NCI-H82 treated with DMSO at 0.1 percent for 48 hours (cell line): ENCODE measurements around the gene ASPN.

Experiments
- DNase-seq: peaks from one replicate; lab custom pipeline; 2025; ENCODE audit not compliant: unreplicated experiment; lab: John Stamatoyannopoulos, UW

ASPN gene

DNA sequence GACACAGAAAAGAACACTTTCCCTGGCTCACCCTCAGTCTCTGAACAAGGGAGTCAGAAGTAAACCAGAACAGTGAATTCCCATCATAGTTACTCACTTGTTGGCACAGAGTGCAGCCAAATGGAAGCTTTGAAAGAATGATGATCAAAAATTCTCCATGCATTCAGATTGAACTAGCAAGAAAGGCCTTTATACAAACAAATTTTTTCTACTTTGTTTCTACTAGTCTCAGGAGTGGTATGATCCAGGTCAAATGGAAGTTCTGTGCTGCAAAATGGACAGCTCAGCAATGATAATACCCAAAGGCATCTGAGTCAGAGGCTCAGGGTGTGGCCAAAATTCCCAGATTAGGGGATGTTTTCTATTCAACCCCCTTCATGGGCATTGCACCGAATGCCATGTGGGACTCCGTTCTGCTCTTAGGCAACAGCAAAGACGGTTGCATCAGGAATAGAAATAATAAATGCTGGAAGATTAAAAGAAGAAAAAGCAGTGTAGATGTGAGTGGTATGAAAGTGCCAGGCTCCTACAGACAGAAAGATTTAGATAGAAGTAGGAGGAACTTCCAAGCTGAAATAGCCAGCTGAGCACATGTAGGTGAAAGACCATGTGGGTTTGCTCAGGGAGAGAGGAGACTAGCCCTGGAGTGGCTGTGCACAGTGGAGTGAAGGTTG lies 24.0 kb upstream of the ASPN start:
- no peak for DNase-seq

DNA sequence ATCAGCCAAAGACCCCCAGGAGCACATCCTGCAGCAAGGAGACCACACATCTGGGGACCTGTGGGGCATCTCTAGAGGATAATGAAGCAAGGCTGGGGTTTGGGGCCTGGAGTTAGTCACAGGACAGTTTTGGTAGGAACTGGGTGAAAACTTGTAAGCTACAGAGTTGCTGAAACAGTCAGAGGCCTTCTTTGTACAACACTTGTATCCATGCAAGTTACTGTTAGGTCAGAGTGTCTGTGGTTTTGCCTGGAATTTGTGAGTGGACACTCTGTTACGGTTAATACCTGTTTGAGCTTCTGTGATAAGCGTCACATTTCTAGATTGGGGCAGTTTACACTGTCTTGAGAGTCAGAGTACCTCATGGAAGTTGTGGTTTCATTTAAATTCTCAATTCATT lies 22.6 kb upstream of the ASPN start:
- DNase-seq: no peak

DNA sequence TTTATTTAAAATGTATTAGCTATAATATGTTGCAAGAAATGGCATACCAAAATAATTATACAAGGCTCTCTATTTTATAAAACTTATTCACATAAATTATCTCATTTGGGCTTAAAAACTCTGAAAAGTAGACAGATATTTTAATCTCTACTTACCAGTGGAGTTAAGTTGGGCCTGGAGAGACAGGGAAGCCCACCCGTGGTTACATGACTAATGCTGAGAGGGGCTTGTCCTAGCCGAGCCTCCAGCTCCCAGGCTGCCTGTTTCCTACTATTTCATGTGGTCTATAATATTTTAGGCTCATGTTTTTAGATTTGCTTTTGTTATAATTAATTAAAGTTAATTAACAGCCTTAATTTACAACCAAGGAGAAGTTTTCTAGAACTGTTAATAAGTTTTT lies 20.9 kb upstream of the ASPN start:
- no peak for DNase-seq

DNA sequence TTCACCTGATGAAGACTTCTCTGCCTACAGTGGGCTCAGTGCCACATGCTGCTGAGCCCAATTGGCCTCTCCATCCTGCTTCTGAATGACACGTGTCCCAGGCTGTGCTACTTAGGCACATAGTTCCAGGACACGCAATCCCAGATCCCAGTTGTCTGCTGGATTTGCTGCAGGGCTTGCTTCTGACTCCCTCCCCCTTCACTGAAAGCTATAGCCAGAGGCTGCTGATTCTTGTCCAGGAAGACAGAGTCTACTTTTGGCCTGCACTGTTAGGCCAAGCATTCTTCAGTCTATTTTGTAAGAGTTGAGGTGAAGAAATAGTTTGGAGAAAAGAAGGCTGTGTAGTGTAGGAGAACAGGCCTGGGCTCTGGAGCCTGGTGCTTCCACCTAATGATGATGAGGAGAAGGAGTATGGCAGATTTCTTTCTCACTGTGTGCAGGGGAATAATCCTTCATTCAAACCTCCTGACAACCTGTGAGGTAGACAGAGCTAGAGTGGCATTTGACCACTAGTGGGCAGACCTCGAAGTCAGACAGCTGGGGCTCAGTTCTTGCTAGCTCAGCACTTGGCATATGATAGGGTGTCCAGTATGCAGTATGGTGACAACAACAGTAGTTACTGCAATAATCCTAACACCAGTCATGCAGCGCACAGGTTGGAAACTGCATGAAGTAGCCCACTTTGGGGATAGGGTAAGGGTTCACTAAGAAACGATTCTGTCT lies 19.5 kb upstream of the ASPN start:
- DNase-seq: no peak

DNA sequence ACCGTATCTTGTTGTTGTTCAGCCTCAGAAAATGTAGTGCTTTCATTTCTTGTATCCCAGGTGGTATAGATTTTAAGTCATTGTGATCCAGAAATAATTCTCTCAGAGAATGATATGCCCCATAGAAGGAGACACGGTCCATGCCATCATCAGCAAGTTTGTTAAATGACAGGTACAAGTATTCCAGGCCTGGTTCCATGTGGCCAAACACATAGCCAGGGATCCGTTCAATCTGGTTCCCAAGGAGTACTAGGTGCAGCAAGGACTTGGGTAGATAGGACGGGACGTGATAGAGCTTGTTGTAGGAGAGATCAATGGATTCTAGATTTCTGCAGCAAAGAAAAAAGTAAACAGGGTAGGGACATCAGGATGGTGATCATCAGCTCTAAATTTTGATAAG lies 18.4 kb upstream of the ASPN start:
- DNase-seq: no peak

DNA sequence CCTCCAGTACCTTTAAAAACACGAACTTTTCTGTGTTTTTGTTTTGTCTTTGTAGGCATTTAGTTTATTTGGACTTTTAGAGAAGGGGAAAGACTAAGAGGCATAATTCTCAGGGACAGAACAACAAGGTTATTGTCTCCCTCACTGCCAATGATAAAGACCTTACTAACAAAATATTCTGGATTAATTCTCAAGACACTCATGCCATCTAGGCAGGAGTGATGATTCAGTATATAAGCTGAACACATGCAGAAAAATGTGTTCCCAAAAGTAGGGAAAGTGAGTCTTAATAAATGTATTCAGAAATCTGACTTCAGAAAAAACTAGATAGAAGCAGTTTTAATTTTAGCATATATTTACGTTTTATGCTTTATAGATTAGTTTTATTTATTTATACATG lies 17.4 kb upstream of the ASPN start:
- no peak for DNase-seq

DNA sequence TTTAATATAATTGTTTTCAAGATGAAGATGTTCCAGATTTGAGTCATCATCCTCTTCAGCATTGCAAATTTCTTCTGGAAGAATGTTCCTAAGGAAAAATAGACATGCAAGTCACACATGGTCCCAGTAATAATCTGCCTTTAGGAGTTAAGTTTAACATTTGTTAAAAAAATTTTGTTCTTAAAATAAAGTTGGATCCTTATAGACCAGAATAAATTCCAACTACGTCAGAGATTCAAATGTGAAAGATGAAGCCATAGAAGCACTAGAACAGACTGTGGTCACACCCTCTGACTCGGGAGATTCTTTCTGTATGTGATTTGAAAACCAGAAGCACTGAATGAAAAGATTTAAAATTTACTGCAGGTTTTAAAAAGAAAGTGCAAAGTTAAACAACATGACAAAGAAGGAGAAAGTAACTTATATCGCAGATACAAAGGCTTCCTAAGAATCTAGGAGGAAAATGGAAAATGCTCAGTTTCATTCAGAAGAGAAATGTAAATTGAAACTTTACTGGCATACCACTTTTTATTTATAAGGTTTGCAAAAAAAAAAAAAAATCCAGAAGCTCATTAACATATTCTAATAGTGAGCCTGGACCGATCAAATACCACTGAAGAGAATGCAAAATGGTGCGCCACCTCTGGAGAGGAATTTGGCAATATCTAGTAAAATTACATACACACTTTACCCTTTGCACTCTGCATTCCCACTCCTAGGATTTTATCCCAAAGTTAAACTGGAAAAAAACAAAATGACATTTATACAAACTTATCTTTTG lies 14.3 kb upstream of the ASPN start:
- no peak for DNase-seq

DNA sequence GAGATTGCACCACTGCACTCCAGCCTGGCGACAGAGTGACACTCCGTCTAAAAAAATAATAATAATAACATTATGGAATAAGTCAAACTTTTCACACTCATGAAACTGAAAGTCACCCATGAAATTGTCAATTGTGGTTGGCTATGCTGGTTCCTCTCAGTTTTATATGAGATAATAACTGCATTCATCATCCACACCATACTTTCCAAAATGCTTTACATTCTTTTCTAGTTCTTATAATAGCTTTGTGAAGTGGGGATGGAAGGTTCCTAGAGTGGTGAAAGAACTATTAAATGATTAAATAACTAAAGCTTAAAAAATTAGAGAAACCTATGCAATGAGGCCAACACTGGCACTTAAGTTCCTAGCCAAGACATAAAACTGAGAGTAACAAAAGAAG lies 12.6 kb upstream of the ASPN start:
- DNase-seq: no peak

DNA sequence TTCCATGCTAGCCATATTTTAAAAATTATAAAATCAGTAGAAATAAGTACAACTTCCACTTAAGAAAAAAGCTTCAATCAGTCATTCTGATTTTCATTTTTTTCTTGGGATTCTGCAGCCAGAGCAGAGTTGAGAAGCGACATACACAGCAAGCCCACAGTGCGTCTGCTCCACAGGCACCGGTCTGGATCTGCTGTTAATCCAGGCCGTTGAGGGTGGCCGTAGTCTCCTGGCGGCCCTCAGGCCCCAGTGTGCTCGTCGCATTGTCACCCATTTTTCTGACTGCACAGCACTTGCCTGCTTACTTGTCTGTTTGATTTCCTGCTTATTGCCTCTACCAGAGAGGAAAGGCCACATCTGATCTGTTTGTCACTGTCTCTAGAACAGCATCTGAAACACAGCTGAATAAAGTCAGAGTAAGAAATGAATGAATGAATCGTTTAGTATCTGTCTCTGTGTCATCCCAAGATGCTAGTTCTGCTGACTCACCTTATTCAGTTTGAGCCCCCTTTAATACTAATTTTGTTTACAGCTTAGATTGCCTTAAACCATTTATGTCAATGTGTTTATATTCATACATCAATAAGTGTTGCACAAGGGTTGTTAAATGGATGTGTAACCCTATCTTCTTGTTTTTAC lies 11.6 kb upstream of the ASPN start:
- DNase-seq: no peak

DNA sequence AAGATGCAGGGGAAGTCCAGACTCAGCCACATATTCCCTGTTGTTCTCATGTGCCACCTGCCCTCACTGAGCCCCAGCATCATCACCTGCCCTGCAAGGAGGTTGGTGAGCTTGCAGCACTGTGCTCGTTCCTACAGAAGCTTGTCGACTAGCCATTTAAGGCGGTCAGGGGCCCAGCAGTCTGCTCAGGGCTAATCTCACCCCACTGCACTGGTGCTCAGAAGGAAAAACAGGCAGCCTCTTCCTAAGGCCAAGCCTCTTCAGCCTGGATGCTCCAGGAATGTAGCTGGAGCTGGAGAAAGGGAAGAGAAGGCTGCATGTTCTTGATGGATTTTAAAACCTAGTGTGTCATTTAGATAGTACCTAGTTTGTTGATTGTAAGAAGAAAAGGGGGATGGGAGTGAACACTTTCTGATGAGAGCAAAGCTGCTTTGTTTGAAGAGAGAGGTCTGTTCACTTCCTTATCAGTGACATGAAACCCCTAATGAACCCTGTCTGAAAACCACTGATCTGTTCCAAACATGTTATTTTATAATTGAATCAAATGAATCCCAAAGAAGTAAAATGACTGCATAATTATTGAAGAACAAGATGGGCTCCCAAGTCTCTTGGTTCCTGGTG lies 10.6 kb upstream of the ASPN start:
- no peak for DNase-seq

DNA sequence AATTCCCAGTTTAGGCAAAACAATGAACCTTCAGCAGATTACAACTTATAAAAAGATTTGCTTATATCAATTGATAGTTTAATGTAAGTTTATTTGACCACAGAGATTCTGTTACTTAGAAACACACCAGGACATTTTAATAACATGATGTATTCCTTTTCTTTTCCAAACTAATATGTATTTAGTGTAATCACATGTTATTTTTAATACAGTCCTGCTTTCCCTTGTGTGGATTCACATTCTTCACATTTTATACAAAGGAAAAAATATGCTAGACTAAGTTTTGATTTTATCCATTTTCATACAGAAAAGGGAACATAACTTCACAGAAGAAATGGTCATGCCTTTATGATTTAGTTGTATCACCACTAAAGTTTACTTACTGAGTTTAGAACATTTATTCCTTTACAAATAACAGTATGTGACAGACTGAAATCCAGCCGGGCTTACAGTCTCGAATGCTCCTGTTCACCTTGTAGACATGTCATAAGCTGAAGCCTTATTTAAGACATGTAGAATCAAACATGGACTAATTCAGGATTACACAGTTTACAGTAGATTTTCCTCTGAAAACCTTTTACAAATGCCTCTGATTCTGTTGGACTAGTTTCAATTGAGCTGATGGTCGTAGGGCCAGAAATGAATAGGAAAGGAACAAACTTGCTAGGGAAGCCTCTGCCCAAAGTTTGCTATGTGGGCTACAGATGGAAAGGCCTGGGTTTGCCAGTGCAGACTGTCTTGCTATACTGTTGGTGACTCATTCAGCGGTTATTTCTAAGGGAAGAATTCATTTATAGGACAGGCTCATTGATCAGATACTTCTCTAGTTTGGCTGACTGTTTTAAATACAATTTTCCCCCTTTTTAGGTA lies 6.6 kb upstream of the ASPN start:
- DNase-seq: no peak

DNA sequence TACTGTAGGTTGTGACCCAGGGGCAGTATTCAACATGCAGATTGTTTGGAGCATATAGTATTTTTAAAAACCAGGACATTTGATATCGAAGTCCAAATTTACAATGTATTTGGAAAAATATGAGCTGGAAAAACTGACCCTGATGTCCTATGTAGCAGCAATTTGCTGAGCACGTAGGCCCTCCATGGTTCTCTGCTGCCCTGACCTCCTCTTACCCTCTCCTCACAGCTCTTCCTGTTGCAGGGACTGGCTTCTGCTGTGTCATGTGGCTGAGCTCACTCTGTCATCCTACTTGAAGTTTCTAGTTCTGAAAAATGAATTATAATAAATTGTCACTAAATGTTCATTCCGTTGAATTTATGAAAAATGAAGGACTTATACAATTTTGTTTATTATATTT lies 4.1 kb upstream of the ASPN start:
- no peak for DNase-seq

DNA sequence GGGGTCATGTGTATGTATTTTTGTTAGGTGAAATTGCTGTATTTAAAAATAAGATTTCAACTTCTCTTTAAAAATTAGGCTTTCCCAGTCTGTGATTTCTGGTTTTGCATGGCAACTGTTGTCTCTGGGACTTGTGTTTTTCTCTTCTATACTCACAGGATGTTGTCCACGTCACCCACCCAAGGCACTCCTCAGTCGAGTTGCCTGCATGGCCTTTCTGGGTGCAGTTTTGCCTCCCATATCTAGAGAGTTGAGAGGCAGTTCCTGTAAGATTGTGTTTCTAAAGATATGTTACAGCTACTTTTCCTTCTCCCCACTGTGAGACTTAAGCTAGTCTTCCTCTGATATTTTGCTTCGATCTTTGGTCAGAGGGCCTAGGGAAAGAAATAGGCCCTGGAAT lies 2.3 kb upstream of the ASPN start:
- no peak for DNase-seq

DNA sequence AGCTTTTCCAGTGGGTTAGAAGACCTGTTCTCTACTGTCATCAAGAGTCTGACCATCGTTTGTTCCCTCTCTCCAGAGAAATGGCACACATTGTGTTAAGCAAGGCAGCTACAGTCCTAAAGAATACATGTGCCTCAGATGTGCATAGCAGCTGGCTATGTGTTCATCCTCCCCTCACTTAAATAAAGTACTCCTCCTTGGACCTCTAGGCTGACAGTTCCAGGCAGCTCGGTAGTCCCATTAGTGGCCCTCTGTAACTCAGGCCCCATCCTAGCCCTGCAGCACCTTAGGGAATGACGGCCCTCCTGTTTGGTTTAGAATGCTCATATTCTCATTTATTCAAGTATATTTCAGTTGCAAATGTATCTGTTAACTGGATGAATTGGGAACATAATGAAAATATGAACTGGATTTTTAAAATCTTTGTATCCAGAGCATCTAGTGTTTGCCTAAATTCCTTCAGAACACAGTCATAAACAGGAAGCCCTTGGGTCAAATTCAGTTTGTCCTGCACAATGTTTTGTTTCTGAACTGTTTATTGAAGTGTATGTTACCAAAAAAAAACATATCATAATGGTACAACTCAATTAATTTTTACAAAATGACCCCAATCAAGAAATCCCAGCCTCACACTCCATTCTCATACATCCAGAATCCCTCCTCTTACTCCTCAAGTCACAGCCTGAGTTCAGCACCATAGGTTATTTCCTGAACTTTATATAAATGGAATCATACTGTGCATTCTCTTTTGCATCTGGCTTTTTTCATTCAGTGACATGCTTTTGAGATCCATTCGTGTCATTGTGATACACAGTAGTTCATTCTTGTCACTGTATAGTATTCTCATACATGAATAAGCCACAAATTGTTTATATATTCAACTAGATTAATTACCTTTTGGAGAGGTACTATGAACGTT lies 1.6 kb upstream of the ASPN start:
- DNase-seq: no peak

DNA sequence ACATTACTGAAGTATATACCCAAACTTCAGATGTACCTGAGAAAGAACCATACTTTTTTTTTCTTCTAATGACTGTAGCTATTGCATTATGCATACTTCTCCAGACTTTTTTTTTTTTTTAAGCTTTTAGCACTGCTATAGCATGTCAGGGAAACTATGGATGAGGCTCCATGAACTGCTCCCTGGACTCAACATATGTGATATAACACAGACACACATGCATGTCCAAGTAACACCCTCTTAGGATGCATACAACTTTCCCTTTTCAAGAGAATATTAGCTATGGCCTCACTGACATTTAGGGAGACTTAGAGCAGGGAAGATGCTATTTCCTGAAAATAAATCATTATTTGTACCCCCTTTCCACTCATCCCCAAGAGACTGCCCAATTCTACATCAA lies 499 bp upstream of the ASPN start:
- no peak for DNase-seq

DNA sequence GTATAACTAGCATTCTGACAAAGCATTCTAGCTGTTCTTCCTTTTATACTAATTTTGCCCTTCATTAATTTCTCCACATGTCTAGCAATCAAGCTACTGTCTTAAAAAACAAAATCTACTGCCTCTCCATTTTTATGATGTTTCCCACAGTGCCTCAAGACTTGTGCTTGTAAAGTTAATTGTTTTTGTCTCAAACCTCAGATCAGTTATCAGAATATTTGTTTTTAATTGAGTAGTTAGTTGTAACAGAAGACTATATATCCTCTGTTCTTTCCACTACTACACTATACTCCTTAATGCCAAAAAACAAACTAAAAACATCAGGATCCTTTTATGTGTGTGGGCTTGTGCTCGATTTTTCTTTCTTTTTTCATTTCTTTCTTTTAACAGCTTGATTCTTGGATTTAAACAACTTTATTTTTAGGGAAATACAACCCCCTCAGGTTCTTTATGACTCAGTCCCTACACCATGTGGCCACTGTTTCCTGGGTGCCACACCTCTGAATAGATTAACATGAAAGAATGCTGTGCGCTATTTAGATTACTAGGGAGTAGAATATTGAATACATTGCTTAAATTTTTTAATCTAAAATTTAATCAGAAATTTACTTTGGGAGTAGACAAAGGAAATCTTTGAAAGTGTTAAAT lies 1.2 kb downstream of the ASPN start:
- DNase-seq: no peak

DNA sequence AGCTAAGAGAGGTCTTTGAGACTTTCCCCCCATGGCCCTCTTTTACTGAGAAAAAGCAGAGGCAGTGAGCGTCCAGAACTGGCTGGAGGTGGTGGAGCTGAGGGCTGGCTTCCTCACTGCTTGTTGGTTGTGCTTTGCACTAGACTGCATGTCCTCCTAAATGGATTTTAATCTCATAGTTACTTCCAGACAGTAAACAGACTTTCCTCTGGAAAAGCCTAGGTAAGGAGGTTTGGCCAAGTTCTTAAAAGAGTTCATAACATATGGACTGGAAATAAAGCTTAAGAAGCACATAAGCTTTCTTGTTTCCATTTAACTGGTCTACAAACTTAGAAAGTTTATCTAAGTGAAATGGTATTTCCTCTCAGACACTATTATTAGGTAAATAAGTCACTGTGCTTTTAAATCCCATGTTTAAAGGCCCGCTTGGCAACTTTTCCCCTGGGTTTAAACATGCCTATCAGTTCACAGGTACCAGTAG lies 2.0 kb downstream of the ASPN start:
- peak; percentile 37 for DNase-seq

DNA sequence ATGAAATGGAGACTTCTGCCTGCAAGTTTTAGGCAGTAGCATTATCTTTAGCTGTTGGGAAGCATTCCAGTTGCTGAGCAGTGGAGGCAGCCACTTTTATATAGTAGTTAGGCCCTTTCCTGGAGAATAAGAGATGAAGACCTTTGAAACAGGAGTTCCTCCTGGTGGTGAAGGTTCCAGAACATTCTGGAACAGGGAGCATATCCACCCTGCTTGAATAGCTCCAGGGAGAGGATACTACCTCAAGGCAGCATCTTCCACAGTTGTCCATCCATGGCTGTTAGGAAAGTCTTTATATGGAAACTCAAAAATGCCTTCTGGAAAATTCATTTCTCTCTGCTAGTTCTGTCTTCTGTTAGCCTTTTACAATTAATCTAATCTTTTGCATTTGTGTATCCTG lies 3.0 kb downstream of the ASPN start:
- DNase-seq: no peak

DNA sequence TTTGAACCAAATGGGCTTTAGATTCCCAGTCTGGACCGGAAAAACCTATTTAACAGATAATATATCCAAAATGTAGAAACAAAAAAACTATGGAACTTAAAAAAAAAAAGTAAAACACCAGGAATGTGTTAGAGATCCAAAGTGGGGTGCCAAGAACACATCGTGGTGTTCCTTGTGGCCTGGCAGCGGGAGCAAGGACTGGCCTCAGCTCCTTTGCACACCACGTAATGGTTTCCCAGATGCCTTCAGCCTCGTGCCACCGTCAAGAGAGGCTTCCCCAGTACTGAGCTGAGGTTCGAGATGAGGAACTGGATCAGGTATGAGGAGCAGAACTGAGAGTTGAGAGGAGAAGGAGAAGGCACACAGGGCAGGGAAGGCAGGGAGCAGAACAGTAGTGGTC lies 3.5 kb downstream of the ASPN start:
- DNase-seq: no peak
